GDM1 (cell line): ENCODE data around the gene EPHA10.

ENCODE experiments used
- DNase-seq: peaks from one replicate; lab custom pipeline; 2025; lab: John Stamatoyannopoulos, UW

Gene EPHA10

DNA sequence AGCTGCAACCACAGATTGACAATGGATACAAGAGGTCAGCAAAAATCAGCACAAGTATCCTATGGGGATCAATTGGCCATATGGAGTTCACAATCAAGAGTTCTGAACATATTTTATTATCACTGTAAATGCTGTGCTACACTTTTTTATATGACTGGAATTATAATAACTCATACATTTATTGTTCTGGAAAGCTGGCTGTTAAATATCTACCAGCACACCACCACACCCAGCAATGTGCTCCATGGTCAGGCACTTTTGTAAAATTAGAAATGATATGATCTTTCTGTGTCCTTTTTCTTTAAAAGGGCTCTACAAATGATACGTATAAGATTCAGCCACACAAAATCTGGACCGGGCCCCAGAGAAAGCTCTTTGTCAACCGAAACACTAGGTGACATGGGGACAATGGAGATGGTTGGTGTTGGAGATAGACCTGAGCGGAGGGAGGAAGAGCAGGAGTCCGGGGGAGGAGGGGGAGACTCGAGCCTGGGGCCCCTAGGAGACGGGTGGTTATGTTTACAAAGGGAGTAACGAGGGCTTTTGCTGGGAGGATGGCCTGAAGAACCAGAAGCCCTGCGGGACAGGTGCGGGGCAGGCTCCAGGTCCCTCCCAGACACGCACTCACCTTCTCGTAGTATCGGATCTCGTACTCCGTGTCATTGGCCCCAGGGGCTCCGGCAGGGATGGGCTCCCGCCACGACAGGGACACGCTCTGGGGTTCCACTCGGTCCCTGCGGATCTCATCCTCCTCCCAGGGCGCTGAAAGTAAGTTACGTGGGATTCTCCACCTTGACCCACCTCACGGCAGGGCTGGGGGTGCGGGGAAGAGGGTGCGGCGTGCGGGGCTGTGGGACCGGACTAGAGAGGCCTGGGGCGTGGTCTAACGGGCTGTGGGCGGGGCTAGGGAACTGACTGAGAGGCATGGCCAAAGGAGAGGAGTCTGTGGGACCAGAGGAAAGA lies 30.0 kb downstream of the EPHA10 start:
- DNase-seq: no peak

DNA sequence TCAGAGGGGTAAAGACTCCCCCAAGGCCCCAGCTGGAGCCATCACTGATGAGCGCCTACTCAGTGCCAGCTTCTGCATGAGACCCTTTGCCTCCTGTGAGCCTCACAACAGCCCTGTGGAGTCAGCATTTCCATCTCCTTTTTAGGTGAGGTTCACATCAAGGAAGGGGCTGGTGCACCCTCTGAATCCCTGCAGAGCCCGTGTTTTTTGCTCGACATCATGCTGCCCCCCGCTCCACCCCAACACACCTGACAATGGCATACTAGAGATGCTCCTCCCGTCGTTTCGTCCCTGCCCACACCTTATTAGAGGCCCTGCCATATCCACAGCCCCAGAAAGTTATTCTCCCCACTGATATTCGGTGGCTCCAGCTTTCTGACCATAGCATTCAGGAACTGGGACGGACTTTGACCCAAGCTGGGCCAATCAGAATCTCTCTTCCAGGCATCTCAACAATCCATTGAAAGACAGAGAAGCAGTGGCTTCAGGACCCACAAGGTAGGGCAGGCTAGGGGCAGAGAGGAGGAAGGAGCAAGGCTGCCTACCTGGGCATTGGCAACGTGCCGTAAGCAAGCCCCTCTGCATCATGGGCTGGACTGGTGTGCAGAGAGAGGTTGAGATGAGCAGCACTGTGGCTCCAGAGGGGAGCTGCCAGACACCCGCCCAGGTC lies 32.7 kb downstream of the EPHA10 start:
- DNase-seq: no peak

DNA sequence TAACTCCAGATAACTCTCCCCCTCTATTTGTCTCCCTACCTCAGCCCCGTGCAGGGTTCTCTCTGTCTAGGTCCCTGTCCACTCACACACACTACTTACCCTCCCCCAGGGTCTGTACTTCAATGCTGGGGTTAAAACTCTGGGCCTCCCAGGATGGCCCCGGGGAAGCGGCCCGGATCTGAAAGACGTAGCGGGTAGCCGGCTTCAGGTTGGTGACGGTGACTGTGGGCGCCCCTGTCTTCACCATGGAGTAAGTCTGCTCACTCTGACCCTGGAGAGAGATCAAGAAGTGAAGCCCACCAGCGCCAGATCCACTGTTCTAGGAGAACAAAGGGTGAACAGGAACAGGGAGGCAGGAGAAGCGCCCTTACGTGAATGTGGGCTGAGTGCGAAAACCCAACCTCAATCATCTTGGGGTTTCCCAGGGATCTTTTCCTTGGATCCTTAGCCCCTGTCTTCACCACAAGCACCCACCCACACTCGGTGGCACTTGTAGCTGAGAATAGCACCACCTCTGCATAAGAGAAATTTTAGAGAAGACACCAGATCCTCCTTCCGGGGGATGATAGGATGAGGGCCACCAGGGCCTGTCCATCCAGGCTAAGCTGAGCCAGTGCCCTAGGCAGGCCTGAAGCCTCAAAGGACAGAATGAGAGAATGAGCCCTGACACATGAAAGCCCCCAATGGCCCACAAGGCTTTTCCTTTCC lies 33.5 kb downstream of the EPHA10 start:
- DNase-seq: no peak

DNA sequence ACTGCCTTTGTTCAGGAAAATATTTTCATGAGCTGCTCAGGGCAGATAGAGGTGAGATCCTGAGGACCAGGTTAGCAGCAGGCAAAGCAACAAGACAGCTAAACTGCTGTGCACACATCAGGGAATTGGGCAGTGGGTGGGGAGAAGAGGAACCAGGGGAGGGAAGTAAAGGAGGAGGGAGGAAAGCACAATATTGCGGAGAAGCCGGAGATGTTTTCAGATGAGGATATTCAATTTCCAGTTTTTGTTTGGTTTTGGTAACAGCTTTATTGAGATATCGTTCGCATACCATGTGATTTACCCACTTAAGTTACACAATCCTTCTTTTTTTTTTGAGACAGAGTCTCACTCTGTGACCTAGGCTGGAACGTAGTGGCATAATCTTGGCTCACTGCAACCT lies 34.5 kb downstream of the EPHA10 start:
- no peak for DNase-seq

DNA sequence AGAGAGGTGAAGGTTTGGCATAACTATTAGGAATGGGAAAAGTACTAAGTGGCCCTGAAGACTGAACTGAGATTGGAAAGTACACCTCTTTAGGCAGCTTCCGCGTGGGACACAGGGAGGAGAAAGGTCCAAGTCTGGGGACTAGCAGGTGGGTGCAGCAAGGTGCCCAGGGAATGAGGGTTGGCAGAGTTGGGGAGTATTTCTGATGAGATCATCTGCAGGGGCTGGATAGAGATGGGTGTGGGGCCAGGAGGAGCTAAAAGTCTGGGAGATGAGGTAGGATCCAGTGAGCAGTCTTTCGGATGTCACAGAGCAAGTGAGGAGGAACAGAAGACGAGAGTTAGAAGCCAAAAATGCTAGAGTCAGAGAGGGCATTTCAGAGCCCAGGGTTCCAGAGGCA lies 36.5 kb downstream of the EPHA10 start:
- no peak for DNase-seq

DNA sequence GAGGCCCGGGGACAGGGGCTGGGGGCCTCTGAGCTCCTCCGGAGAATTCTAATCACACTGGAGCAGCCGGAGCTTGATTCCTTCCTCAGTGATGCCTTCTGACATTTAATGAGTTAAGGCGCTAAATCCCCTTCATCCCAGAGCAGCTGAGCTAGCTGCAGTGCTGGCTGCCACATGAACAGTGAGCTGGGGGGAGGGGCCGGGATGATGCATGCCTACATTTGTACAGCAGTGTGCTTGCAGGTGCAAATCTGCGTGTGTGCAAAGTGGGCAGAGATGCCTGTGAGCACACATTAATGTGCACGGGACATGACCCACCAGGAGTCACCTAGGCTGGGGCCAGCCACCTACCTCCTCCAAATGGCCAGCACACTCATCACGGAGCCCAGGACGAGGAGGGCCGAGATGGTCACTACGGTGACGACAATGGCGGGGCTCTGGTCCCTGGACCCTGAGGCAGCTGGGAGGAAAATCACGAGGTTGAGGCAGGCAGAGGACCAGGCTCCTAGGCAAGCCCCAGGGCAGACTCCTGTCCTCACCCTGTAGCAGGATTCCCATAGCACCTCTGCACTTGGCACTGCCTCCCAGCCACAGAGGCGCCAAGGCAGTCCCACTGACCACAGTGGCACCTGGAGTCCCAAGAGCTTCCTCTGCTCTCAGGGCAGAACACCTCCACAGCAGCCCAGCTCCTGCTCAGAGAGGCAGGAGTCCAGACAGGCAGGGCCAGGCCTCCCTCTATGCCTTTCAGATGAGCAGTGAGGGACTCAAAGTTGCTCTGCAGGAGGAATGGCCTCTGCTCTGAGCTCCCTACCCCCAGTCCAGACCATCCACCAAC lies 38.0 kb downstream of the EPHA10 start:
- DNase-seq: no peak

DNA sequence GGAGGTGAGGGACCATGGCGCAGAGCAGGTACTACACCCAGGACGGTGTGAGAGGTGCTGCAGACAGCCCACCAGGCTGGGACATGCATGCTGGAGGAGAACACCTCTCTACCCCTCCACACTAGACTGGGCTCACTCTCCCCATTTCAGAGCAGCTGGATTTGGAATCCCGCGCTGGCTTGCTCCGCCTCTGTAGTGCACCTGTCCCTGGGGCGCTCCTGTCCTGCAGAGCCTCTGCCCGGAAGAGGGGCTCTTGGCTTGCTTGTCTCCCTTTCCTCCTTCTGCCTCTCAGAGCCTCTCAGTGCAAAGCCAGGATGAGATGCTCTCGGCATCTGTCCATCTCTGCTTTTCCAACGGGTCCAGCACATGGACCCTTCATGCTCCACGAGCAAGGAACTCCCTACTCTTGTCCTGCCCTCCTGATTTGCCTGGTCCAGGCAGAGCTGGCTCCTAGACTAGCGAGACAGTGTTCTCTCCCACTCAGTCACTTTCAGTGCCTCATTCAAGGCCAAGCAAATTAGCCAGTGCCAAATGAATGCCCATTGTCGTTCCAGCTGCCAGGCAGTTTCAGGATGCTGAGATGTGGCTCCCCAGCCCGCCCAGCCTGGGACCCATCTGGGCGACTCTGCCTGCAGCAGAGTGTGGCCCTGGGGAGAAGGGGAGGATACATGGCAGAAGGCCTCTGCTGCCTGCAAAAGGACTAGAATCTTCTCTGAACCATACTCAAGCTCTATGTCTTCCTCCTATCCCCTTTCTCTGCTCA lies 38.9 kb downstream of the EPHA10 start:
- DNase-seq: no peak

DNA sequence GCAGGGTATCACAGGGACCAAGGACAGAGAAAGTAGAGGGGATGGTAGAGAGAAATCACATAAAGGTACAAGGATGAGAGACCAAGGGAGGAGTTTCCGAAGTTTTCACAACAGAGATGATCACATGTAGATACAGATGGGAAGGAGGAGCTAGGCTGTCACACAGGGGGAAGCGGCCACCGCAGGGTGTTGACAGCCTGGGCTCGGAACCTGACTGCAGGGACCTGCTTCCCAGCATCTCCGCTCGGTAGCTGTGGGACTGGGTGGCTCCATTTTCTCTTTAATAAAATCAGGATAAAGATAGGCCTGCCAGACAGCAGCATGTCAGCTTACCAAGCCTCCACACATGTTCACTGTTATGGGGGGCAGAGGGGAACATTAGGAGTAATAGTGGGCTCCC lies 40.3 kb downstream of the EPHA10 start:
- no peak for DNase-seq

DNA sequence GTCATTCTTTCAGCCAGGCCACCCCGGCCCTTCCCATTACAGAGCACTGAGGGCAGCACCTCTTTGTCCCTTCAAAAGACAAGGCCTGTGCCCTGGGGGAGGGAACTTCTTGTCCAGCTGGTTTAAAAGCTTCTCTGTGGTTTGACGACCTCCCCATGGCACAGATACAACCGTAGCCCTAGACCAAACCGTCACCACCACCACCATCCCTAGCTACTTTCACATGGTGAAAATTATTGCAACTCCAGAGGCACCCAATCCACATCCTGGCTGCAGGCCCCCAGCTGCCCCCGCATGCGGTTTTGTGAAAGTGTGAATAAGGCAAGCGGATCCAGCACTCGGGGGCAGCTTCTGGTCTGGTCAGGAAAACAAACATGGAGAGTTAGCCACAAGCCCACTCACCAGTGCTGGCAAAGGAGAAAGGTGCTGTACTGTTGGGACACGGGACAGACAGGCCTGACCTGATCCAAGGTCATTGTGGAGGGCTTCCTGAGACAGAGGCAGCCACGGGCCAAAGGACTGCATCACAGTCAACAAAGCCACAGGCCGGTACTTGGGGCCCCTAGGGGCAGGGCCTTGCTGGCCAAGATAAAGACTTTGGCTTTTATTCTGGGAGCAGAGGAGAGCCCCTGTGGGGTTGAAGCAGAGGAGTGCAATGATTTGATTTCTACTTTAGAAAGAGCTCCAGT lies 41.4 kb downstream of the EPHA10 start:
- no peak for DNase-seq

DNA sequence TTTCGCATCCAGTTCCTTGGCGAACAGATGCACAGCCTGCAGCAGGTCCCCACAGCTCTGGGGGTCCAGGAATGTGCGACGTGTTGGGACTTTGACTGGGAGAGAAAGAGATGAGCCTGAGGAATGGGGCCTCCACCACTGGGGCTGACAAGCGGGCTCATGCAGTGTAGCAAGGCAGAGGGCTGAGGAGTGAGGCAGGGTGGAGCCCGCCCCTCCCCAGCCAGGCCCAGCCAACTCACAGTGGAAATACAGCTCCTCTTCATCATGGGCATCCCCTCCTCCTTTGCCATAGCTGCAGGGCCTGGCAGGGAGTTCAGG lies 41.9 kb downstream of the EPHA10 start:
- DNase-seq: no peak

DNA sequence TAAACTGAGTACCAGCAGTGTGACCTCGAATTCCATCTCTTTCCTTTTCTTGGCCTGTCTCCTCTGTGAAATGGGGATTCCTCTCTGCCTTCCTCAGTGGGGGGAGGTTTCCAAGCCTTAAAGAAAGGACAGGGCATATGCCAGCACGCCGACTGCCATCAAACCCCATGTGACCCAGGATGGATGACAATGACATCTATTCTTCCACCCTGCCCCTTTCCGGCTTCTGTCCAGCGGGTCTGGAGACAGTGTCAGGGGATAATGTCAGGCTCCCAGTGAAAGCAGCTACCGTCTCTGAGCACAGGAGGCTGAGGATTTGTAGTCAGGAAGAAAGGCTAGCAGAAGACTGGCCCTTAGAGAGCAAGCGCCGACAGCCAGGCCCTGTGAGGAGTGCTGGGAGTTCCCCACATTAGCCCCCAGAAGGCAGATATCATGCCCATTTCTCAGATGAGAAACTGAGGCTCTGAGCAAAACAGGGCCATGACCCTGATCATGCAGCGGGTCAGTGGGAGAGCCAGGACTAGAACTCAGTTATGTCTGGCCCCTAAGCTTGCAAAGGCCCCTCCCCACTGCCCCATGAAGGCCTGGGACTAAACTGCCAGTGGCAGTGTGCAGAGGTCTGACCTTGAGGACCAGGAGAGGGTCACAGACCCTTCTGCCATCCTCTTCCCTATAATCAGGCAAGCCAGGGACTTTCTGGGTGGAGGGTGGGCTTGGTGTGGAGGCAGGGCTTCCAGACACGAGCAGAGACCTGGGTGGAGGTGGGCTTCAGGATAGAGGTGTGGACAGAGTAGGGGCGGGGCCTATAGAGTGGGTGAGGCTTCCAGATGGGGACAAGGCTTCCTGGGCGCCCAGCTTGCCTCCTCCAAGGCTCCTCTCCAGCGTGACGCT lies 42.5 kb downstream of the EPHA10 start:
- DNase-seq: no peak

DNA sequence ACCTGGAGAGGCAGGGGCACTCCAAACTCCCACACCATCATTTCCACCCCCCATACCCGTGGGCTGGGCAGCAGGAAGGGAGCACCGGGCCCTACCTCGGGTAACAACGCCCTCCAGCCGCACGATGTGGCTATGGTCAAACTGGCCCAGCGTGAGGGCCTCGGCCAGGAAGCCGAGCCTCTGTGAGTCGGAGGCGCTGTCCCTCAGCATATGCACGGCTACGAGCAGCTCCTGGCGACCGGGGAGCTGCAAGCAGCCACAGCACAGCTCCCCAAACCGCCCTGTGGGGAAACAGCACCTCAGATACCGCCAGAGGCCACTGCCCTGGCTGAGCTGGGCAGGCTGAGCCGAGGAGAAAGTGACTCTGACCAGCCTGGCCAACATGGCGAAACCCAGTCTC lies 43.4 kb downstream of the EPHA10 start:
- no peak for DNase-seq

DNA sequence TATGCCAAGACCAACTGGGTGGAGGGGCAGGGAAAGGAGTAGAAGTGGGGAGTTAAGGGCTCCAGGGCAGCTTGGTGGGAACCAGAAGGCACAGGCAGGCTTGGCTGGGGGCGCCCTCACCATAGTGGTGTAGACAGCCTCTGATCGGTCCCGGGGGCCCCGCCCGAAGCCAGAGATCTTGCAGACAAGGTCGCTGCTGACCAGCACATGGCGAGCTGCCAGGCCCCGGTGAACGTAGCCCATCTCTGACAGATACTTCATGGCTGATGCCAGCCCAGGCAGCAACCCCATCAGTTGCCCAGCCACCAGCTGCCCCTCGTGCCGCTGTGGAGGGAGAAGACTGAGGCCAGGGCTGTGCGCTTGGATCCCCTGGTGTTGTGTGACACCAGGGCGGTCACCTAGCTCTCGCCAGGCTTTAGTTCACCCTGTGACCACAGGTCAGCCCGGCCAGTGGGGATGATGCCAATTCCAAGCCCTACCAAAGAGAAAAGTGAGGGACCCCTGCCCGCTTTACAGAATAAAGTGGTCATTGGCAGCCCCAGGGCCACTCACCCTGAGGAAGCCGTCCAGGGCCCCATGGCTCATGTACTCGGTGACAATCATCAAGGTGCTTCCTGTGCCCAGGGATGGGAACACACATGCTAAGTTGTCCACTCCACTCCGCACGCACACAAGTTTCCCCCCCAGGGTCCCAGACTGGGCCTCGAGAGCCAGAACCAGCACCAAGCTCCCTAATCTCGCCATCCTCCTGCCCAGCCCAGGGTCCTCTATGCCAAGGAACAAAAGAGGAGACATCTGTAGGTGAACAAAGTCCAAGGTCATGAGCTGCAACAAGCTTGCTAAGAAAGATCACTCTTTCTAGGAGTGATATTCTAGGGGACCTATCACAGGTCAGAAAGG lies 44.4 kb downstream of the EPHA10 start:
- DNase-seq: no peak

DNA sequence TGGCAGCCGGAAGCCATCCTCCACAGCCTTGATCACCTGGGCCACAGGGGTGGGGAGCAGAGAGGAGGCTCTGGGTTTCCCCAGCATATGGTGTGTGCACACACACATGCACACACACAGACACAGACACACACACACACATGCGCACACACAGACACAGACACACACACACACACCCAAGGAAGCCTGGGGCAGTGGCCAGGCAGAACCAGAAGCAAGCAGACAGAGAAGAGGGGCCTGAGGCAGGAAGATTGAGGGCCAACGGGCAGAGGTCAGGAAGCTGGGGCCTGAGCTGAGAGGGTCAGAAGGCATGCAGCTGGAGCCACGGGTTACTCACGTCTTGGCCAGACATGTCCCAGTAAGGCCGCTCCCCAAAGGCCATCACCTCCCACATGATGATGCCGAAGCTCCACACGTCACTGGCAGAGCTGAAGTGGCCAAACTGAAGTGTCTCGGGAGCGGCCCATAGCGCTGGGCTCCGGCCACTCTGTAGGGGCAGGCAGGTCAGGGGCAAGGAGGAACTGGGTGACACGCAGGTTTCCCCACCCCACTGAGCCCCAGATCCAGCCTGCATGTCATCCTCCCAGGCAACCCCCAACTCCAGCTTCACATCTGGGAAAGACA lies 45.2 kb downstream of the EPHA10 start:
- DNase-seq: no peak

DNA sequence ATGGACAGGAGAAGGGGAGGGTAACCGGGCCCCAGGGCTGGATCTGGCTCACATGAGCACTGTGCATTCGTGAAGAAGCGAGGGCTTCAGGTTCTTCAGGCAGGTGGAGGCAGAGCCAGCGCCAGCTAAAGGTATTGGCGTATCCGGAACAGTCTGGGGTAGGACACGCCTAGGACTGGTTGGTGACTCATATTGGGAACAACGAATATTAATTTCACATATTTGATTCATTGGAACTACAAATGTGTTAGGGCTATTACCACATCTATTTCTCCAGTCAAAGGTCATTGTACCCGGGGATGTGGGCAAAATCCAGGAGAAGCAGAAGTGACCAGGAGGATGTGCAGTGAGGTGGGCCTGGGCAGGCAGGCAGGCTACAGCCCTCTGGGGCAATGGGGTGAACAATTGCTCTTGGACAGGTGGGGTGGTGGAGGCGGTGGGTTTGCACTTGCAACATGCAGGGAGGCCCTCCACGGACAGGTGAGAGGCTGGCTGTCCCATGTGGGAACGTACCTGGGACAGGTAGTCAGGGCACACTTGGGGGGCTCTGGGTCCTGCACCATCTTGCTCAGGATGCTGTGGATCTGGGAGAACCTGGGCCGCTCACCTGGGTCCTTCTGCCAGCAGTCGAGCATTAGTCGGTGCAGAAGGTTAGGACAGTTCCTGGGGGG lies 45.9 kb downstream of the EPHA10 start:
- DNase-seq: no peak

DNA sequence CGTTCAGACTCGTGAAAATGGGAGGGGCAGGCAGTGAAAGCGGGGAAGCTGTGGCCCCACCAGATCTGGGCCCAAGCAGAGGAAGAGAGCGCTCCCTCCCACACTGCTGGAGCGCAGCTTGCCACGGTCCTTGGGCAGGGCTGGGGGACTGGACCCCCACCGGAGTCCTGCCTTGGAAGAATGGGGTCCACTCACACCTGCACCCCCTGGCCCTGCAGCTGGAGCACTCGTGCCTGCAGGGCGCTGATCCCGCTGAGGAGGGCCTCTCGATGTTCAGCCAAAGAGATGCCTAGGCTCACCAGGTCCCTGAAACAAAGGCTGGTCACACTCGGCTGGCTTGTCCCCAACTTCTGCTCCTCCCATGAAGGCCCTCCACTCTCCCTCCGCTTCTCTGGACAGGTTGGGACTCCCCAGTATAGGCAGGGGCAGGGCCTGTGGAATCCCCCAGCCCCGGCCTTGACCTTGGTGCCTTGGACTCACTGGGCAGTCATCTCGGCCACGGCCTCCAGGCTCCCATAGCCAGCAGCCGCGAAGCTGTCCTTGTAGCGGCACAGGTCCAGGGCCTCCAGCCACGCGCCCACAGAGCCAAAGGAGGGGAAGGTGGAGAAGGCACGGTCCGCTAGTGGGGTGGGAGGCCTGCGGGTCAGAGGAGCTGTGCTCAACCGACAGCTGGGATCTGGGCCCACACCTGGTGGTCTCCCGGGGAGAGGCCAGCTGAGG lies 46.6 kb downstream of the EPHA10 start:
- no peak for DNase-seq

DNA sequence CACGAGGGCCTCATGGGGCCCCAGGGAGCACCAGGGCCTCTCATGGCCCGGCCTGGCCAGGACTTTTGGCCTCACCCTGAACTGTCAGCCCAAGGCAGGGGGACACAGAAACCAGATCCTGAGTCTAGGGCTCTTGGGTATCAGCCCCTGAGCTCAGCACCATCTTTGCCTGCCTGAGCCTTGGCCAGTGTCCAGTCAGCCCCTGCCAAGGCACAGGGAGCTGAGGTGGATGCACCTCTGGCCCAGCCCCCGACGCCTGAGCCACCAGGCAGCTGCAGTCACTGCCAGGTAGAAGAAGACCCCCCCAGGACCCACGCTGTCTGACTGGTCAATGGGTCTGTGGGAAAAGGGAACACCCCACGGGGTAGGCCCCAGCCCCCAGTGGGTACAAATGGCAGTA lies 47.3 kb downstream of the EPHA10 start:
- DNase-seq: no peak
